SK-N-MC (cell line): Measurements from ENCODE around the gene CLTC.

ENCODE experiments used
- DNase-seq: peaks from one replicate; pipeline ENCODE4 v3.0.0-alpha.2; 2011; ENCODE audit warnings: low read depth, low spot score
- H3K27ac ChIP-seq: fragments of 200-600 bp; sonication (generic); 2 replicates; pipeline ENCODE4 v1.5.1; 2016; ENCODE audit warnings: mixed run types
- H3K36me3 ChIP-seq: fragments of 200-600 bp; sonication (generic); 2 replicates; pipeline ENCODE4 v1.6.1; 2017; ENCODE audit warnings: antibody characterized with exemption, low read length, mixed read lengths; ENCODE audit not compliant: insufficient read depth
- H3K4me3 ChIP-seq: fragments of 200-600 bp; sonication (generic); 2 replicates; pipeline ENCODE4 v1.5.1; 2016
- H3K9ac ChIP-seq: fragments of 200-600 bp; sonication (generic); 2 replicates; pipeline ENCODE4 v1.8.0; 2017; ENCODE audit warnings: mixed run types, mixed read lengths; ENCODE audit not compliant: insufficient read length
- H3K9me3 ChIP-seq: fragments of 200-600 bp; sonication (generic); 2 replicates; pipeline ENCODE4 v1.6.1; 2017; ENCODE audit warnings: low read depth, mild to moderate bottlenecking, antibody characterized with exemption, low read length, moderate library complexity, mixed read lengths
- EZH2 ChIP-seq: fragments of 200-600 bp; sonication (generic); IDR thresholded peaks from one replicate; pipeline ENCODE4 v1.6.1; 2017; ENCODE audit warnings: antibody characterized with exemption
- FOXP2 ChIP-seq: optimal IDR thresholded peaks from 2 replicates; pipeline ENCODE3; 2011; ENCODE audit warnings: mild to moderate bottlenecking, moderate library complexity; ENCODE audit not compliant: insufficient read depth; ENCODE audit errors: extremely low read length, control extremely low read depth
- POLR2AphosphoS5 ChIP-seq: IDR thresholded peaks from 2 replicates; pipeline ENCODE4 v1.6.1; 2012; ENCODE audit warnings: mild to moderate bottlenecking, low read depth, low read length, borderline replicate concordance

Gene CLTC

DNA sequence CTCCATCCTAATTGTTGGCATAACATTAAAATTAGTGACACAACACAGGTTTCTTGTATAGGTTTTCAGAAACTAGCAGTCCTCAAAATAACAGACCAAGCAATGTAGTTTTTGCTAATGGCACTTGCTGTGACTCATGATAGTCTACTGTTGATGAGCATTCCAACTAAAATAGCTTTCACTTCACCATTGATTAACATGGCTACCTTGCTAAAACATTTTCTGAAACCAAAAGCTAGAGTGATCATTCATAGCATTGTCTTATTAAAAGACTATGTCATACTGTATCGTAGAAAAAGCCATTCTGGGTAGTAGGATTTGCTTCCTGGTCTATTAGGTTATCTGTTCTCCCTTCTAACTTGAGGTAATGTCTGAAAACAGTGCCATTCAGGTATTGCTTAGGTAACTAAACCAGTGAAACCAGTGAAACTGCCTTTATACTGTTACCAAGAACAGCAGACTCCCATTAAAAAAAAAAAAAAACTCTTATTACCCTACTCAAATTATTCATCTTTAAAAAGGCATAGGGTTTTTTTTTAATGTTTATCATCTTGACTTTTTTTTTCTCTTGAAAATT is 2.5 kb upstream of the CLTC start:
- H3K36me3 ChIP-seq, result peaks cover 8% of the 10 kb centered on the region; the same call in 1 of the 2 replicates
- no peak for DNase-seq
- H3K4me3 ChIP-seq, result peak overlapping the region; percentile 93; the same call in 1 of the 2 replicates
- no peaks in the 10 kb centered on the region for H3K9me3 ChIP-seq
- H3K27ac ChIP-seq, result peak overlapping the region; percentile 98
- peak overlapping the region; percentile 98 for H3K9ac ChIP-seq
- no peak for TF ChIP-seq EZH2
- TF ChIP-seq FOXP2, result no peak
- TF ChIP-seq POLR2AphosphoS5, result no peak

DNA sequence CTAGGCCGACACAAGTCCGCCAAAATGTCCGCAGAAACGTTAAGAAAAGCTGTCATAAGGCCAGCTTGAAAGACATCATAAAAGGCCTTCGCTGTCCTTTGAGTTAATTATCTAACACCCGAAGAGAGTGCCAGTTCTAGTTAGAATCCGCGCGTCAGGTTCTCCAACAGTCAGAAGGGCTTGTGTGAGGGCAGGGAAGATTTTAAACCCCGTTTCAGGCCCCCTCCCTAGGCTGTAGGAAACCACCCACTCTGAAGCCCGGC is 729 bp upstream of the CLTC start:
- H3K36me3 ChIP-seq, result peaks cover 21% of the 10 kb centered on the region
- peak overlapping the region; percentile 93 for H3K4me3 ChIP-seq
- DNase-seq, result no peak
- H3K9me3 ChIP-seq, result no peaks in the 10 kb centered on the region
- TF ChIP-seq EZH2 (no peak), FOXP2 (no peak), POLR2AphosphoS5 (no peak)
- peak overlapping the region; percentile 98 for H3K27ac ChIP-seq
- H3K9ac ChIP-seq, result peak overlapping the region; percentile 98

DNA sequence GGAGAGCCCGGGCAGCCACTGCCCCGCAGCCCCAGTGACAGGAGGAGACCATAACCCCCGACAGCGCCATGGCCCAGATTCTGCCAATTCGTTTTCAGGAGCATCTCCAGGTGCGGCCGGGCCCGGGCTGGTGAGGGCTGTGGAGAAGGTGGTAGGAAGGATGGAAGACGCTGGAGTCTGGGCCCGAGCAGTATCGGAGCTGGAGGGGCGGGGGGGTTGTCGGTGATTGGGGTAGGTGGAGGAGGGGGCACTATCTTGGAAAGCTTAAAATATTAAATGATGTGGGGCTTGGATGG is 317 bp downstream of the CLTC start:
- Histone ChIP-seq H3K9me3 (no peaks in the 10 kb centered on the region), H3K4me3 (peak overlapping the region; percentile 93), H3K27ac (peak overlapping the region; percentile 98), H3K36me3 (peaks cover 29% of the 10 kb centered on the region), H3K9ac (peak overlapping the region; percentile 98)
- TF ChIP-seq EZH2, result no peak
- TF ChIP-seq POLR2AphosphoS5, result no peak
- no peak for TF ChIP-seq FOXP2
- DNase-seq, result no peak

DNA sequence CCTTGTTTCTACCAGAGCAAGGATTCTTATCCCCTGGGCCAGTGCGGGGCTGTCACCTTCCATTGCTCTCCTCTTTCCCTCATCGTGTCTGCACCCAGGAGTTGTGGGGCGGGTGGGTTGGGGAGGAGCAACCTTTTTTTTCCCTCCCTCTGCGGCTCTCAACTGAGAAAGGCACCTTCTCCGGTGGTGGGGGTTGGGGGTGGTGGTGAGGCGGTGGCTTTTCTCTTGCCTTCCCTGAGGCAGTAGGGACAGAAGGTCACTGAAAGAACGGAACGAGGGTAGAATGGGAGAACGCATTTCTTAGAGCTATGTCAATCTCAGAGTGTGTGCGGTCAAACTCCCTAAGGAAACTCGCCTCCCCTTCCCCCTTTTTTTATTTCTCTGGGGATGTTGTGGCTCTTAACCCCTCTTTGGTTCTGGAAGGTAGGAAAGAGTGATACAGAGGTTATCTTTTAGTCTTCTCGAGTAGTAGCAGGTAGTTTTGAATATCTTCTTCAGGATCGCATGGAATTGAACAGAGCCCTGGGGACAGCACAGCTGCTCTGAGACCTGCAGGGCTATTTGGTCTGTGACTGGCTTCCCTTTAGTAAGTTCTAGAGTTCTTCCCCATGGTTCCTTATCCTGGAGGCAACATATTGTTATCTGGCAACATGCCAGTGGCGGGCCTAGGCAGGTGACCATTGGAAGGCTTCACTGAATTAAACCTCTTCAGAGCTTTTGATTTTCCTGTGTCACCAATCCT is 994 bp downstream of the CLTC start:
- DNase-seq, result no peak

DNA sequence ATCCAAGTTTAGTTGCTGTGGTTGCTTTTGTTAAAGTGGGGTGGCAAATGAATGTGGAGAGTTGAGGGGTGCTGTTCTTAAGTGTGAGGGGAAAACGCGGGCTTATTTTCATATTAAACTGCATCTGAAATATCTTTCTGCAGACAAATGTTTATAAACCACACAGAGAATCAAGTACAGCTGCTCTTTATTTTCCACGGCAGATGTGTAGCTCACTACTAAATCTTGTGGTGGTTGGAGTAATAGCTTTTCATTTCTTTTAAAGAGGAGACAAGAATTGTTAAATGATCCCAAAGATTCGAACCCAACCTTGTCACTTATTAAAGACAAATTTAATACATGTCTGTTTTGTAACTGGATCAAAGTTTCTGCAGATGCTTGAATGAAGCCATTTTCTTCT is 2.1 kb downstream of the CLTC start:
- peaks cover 43% of the 10 kb centered on the region for H3K36me3 ChIP-seq
- no peaks in the 10 kb centered on the region for H3K9me3 ChIP-seq
- H3K27ac ChIP-seq, result peak overlapping the region; percentile 73
- no peak for DNase-seq
- H3K9ac ChIP-seq, result peak overlapping the region; percentile 98
- H3K4me3 ChIP-seq, result peak overlapping the region; percentile 93
- TF ChIP-seq FOXP2 (no peak), EZH2 (no peak), POLR2AphosphoS5 (no peak)

More for the DNA sequence above, 994 bp downstream of the CLTC start:
- no peak for TF ChIP-seq POLR2AphosphoS5
- no peak for TF ChIP-seq EZH2
- TF ChIP-seq FOXP2, result no peak
- peaks cover 34% of the 10 kb centered on the region for H3K36me3 ChIP-seq
- peak overlapping the region; percentile 98 for H3K27ac ChIP-seq
- H3K9ac ChIP-seq, result peak overlapping the region; percentile 98
- H3K4me3 ChIP-seq, result peak overlapping the region; percentile 93
- H3K9me3 ChIP-seq, result no peaks in the 10 kb centered on the region

DNA sequence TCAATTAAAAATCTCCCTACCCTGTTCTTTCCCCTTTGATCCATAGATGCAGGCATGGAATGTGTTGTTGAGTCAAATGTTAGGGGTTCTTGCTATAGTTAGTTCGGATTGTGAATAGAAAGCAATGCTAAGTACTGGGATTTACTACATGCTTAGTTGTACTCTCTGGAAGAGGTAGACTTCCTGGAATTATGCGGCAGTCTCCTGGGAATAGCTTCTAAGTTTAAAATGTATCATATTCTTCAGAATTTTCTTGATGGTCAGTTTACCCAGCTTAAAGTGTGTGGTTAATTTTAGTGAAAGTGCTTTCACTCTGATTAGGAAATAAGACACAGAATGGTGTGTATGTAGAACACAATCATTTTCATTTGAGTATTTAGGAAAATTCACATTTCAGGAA is 3.5 kb downstream of the CLTC start:
- Histone ChIP-seq H3K9me3 (no peaks in the 10 kb centered on the region), H3K27ac (peak overlapping the region; percentile 53; the same call in 1 of the 2 replicates), H3K9ac (peak overlapping the region; percentile 46), H3K4me3 (peak overlapping the region; percentile 93), H3K36me3 (peaks cover 56% of the 10 kb centered on the region)
- TF ChIP-seq EZH2 (no peak), POLR2AphosphoS5 (no peak), FOXP2 (no peak)
- DNase-seq, result no peak

DNA sequence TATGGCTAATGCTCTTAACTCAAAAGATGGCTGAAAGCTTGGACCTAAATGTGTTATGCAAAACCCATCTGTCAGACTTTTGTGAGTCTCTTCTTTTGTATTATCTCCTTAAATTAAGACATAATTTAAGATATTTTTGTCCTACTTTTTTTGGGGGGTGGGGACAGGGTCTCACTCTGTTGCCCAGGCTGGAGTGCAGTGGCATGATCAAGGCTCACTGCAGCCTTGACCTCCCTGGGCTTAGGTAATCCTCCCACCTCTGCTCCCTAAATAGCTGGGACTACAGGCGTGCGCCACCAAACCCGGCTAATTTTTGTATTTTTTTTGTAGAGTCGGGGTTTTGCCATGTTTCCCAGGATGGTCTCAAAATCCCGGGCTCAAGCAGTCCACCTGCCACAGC is 7.1 kb downstream of the CLTC start:
- DNase-seq, result no peak
- H3K9ac ChIP-seq, result no peak overlapping the region
- TF ChIP-seq FOXP2, result no peak
- H3K9me3 ChIP-seq, result no peaks in the 10 kb centered on the region; the same call in 1 of the 2 replicates
- H3K27ac ChIP-seq, result peak overlapping the region; percentile 81
- H3K4me3 ChIP-seq, result no peak overlapping the region
- H3K36me3 ChIP-seq, result peaks cover 84% of the 10 kb centered on the region

DNA sequence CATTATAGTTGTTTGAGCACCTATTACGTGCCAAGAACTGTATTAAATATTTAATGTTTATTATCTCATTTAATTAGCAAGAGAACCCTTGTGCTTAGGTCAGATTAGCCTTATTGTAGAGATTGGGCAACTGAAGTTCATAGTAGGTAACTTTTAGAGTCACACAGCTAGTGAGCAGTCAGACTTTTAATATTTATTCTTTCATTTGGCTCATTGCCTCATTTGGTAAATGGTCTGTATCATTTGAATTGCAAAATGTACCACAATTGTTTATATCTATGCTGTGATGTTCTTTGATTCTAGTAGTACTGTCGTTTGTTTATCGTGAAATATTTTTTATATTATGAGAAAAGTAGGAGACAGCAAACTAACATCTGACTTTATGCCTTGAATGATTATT is 7.6 kb downstream of the CLTC start:
- peak overlapping the region; percentile 21; the same call in 1 of the 2 replicates for H3K4me3 ChIP-seq
- peaks cover 84% of the 10 kb centered on the region for H3K36me3 ChIP-seq
- TF ChIP-seq POLR2AphosphoS5 (no peak), FOXP2 (no peak), EZH2 (no peak)
- no peak for DNase-seq
- H3K27ac ChIP-seq, result peak overlapping the region; percentile 81
- H3K9me3 ChIP-seq, result no peaks in the 10 kb centered on the region; the same call in 1 of the 2 replicates
- H3K9ac ChIP-seq, result peak overlapping the region; percentile 38

DNA sequence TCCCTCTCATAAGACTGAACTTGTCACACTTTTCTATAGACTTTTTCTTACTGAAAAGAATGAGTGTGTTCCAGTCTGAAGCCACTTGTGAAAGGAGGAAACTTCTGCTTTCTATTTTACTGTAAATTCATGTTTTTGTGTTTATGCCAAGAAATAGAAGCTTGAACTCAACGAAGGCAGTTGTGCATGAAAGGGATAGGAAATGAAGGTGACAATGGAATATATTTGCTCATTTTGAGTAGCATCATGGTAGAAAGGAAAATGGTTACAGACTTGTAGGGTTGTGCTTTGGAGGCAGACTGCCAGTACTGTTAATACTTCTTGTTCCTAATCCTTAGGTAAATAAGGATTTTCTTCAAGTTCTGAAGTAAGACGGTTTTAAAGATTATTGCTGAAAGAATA is 8.1 kb downstream of the CLTC start:
- no peak for TF ChIP-seq EZH2
- no peak for TF ChIP-seq POLR2AphosphoS5
- TF ChIP-seq FOXP2, result no peak

More for the DNA sequence above, 8.1 kb downstream of the CLTC start:
- Histone ChIP-seq H3K9me3 (no peaks in the 10 kb centered on the region; the same call in 1 of the 2 replicates), H3K27ac (peak overlapping the region; percentile 81), H3K36me3 (peaks cover 81% of the 10 kb centered on the region), H3K4me3 (no peak overlapping the region; the same call in 1 of the 2 replicates), H3K9ac (peak overlapping the region; percentile 38)
- no peak for DNase-seq
